HEK293T (cell line): Measurements from ENCODE around the gene PEX11B.

ENCODE experiments used
- ARNT ChIP-seq: fragments of 450-650 bp; IDR thresholded peaks from 2 replicates; pipeline ENCODE4 v1.6.1; 2017; ENCODE audit warnings: mild to moderate bottlenecking
- BHLHE40 ChIP-seq: fragments of 450-650 bp; IDR thresholded peaks from 2 replicates; pipeline ENCODE4 v1.6.1; 2016; ENCODE audit warnings: mild to moderate bottlenecking, moderate library complexity, borderline replicate concordance
- CTBP1 ChIP-seq: fragments of 450-650 bp; IDR thresholded peaks from 2 replicates; pipeline ENCODE4 v1.6.1; 2016; ENCODE audit warnings: borderline replicate concordance
- ELF4 ChIP-seq: fragments of 450-650 bp; IDR thresholded peaks from 2 replicates; pipeline ENCODE4 v1.6.1; 2017; ENCODE audit warnings: antibody characterized with exemption
- FOXA1 ChIP-seq: fragments of 450-650 bp; IDR thresholded peaks from 2 replicates; pipeline ENCODE4 v1.6.1; 2016; ENCODE audit warnings: mild to moderate bottlenecking
- FOXK2 ChIP-seq: fragments of 450-650 bp; IDR thresholded peaks from 2 replicates; pipeline ENCODE4 v1.6.1; 2016; ENCODE audit warnings: mild to moderate bottlenecking
- FOXM1 ChIP-seq: fragments of 450-650 bp; IDR thresholded peaks from 2 replicates; pipeline ENCODE4 v1.6.1; 2017; ENCODE audit warnings: mild to moderate bottlenecking, borderline replicate concordance
- LEF1 ChIP-seq: fragments of 450-650 bp; IDR thresholded peaks from 2 replicates; pipeline ENCODE4 v1.6.1; 2017; ENCODE audit warnings: mild to moderate bottlenecking, borderline replicate concordance
- NFRKB ChIP-seq: fragments of 450-650 bp; IDR thresholded peaks from 2 replicates; pipeline ENCODE4 v1.6.1; 2016; ENCODE audit warnings: mild to moderate bottlenecking, moderate library complexity
- SP1 ChIP-seq: fragments of 450-650 bp; IDR thresholded peaks from 2 replicates; pipeline ENCODE4 v1.6.1; 2017
- SUZ12 ChIP-seq: fragments of 450-650 bp; IDR thresholded peaks from 2 replicates; pipeline ENCODE4 v1.6.1; 2016; ENCODE audit warnings: mild to moderate bottlenecking

- TF ChIP-seq CTBP1 (no peak), FOXK2 (no peak), FOXA1 (no peak), NFRKB (no peak), BHLHE40 (no peak), FOXM1 (no peak), SP1 (no peak), SUZ12 (no peak), ELF4 (no peak), LEF1 (no peak), ARNT (no peak)
Measured at GRCh38 chr1:145937436-145937835, 18.9 kb upstream of the PEX11B start.
